Keratinocyte (primary cell): ENCODE results near the gene METAP1.

Experiments
- EZH2 ChIP-seq: IDR thresholded peaks from one replicate; pipeline ENCODE4 v1.6.1; 2012; ENCODE audit warnings: inconsistent platforms, mild to moderate bottlenecking, low read length, moderate library complexity
- TF ChIP-seq, protein P1 (sequence below), 3 experiments: IDR thresholded peaks in 1 of 3; conservative IDR thresholded peaks in 1 of 3; optimal IDR thresholded peaks in 1 of 3; 2 replicates in 2 of 3; 3 replicates in 1 of 3; pipeline versions ENCODE3 to v1.5.1; 2011; ENCODE audit warnings: low read length in 3 of 3, mild to moderate bottlenecking in 3 of 3, moderate library complexity in 2 of 3, control low read depth in 1 of 3, inconsistent platforms in 1 of 3; ENCODE audit not compliant: insufficient read depth in 2 of 3; ENCODE audit errors: extremely low read depth in 1 of 3

DNA sequence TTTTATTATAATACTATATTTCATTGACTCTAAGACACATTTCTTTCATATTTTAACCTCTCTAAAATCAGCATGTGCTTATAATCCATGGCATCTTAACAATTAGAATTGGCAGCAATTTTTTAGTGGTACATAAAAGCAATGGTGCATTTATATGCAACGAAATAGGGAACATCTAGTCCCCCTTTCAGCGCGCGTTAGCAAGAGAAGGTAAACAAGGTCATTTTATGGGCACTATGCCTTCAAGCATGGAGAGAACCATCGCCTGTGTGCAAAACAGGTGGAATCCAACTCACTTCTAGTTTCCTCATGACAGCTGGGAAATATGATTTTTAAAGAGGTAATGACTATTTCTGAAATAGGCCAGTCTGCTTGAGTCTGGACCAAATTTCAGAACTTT, 86.7 kb downstream of the METAP1 start:
- TF ChIP-seq, protein P1, sequence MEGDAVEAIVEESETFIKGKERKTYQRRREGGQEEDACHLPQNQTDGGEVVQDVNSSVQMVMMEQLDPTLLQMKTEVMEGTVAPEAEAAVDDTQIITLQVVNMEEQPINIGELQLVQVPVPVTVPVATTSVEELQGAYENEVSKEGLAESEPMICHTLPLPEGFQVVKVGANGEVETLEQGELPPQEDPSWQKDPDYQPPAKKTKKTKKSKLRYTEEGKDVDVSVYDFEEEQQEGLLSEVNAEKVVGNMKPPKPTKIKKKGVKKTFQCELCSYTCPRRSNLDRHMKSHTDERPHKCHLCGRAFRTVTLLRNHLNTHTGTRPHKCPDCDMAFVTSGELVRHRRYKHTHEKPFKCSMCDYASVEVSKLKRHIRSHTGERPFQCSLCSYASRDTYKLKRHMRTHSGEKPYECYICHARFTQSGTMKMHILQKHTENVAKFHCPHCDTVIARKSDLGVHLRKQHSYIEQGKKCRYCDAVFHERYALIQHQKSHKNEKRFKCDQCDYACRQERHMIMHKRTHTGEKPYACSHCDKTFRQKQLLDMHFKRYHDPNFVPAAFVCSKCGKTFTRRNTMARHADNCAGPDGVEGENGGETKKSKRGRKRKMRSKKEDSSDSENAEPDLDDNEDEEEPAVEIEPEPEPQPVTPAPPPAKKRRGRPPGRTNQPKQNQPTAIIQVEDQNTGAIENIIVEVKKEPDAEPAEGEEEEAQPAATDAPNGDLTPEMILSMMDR (optimal IDR thresholded peaks at IDR 0.05 in 1 of 3, IDR thresholded peaks at IDR 0.05 in 1 of 3, conservative IDR thresholded peaks at IDR 0.05 in 1 of 3; ENCODE audit: extremely low read depth in 1 of 3, insufficient read depth in 2 of 3, low read length in 3 of 3), result no peak
- TF ChIP-seq EZH2, result no peak
